Skeletal muscle cell (primary cell): Measurements from ENCODE around the gene KRTAP16-1.
"Not testable (repeated sequence)": the region's sequence is repeated elsewhere in the genome, so short reads cannot be mapped to it uniquely, and the experiment has no call there.

Source experiments
- DNase-seq: peaks from one replicate; pipeline ENCODE4 v3.0.0-alpha.2; 2010; ENCODE audit warnings: low read depth
- H3K4me3 ChIP-seq: 2 replicates; pipeline ENCODE4 v1.5.1; 2011; ENCODE audit warnings: low read depth, mild to moderate bottlenecking, control low read depth, low read length, moderate library complexity

The KRTAP16-1 gene, protein sequence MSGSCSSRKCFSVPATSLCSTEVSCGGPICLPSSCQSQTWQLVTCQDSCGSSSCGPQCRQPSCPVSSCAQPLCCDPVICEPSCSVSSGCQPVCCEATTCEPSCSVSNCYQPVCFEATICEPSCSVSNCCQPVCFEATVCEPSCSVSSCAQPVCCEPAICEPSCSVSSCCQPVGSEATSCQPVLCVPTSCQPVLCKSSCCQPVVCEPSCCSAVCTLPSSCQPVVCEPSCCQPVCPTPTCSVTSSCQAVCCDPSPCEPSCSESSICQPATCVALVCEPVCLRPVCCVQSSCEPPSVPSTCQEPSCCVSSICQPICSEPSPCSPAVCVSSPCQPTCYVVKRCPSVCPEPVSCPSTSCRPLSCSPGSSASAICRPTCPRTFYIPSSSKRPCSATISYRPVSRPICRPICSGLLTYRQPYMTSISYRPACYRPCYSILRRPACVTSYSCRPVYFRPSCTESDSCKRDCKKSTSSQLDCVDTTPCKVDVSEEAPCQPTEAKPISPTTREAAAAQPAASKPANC

GRCh38 chr17:41308918-41309359 lies at the start of gene KRTAP16-1:
KRTAP16-1 (minus strand) TSS chr17:41309309; CDS start chr17:41309253, 56 bp downstream.
- DNase-seq = no peak
- H3K4me3 ChIP-seq = no peak within 1 kb of the TSS

DNA sequence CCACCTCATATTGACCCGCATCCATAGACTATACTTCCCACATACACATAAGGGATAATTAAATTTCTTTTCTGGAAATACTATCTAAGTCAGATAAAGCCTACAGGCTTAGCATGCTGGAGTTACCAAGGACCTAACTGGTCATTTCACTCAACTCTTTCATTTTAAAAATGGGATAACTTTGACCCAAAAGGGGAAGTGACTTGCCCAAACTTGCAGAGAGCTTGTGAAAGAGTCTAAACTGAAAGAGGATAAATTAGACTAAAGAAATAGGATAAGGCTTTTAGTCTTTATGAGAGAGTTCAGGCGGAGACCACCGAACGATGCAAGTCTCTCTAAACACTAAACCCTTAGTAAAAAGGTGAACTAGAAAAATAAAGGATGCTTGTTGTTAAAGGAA lies 45.4 kb upstream of the KRTAP16-1 start:
- DNase-seq = no peak
- H3K4me3 ChIP-seq = no peak overlapping the region

GRCh38 chr17:41352597-41353366 lies 43.7 kb upstream of the KRTAP16-1 start:
- no peak overlapping the region for H3K4me3 ChIP-seq
- no peak for DNase-seq

DNA sequence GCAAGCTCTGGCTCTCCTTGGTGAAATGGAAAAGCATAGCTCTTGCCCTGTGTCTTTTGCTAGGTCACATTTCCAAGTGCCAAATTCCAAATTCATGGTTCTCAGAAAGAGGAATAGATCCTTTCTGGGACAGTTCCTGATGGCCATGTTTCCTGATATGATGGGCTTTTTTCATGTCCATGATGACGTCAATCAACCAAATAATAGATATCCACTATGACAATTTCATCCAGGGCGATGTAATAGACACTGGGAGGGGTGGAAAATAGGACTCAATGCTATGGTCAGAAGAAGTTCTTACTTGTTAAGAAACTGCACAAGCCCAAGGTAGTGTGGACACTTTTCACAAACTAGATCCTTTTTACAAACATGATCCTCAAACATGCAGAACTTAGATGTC lies 42.1 kb upstream of the KRTAP16-1 start:
- DNase-seq = no peak
- no peak overlapping the region for H3K4me3 ChIP-seq

DNA sequence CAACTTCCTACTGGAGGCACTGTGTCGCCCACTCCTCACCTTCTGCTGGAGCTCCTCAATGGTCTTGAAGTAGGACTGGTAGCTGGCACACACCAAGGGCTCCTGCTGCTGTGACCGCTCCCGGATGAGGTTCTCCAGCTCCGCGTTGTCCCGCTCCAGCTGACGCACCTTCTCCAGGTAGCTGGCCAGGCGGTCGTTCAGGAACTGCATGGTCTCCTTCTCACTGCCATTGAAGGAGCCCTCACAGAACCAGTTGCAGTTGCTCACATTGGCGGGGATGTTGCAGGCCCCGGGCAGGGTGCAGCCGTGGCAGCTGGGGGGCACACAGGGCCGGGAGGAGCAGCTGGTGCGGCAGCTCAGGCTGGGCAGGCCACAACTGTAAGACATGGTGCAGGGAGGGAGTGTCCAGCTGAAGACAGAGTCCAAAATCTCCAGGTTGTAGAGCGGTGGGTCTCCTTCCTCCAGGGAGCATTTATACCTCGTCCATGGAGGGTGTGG lies 41.3 kb upstream of the KRTAP16-1 start, which contains the start of gene KRT33A:
Gene KRT33A, minus strand, starts transcription at position 448 of the 498 bp plus-strand sequence. Its CDS starts 61 bp downstream, at position 387.
- H3K4me3 ChIP-seq, DNase-seq: not testable (repeated sequence)

GRCh38 chr17:41347869-41348760 lies 39.0 kb upstream of the KRTAP16-1 start:
- no peak for DNase-seq
- no peak overlapping the region for H3K4me3 ChIP-seq

GRCh38 chr17:41346421-41346820 lies 37.3 kb upstream of the KRTAP16-1 start:
- not testable (repeated sequence) for DNase-seq, H3K4me3 ChIP-seq

GRCh38 chr17:41345992-41346391 lies 36.9 kb upstream of the KRTAP16-1 start:
- H3K4me3 ChIP-seq = no peak overlapping the region
- no peak for DNase-seq

DNA sequence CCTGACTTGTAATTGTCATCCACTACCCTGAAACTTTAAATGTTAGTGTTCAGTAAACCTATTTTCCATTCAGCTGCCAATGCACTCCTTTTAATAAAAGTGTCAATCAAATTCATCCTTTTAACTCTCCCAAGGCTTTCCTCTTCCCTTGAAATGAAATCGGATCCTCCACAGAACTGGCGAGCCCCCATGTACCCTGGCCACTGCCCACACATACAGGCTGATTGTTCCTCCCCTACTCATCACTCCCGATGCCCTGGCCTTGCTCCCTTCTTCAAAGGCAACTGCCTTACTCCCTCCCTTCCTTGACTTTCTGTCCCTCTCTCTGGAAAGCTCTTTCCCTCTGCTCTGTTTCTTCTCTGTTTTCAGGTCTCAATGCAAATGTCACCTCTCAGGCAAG lies 33.9 kb upstream of the KRTAP16-1 start:
- H3K4me3 ChIP-seq = no peak overlapping the region
- no peak for DNase-seq

DNA sequence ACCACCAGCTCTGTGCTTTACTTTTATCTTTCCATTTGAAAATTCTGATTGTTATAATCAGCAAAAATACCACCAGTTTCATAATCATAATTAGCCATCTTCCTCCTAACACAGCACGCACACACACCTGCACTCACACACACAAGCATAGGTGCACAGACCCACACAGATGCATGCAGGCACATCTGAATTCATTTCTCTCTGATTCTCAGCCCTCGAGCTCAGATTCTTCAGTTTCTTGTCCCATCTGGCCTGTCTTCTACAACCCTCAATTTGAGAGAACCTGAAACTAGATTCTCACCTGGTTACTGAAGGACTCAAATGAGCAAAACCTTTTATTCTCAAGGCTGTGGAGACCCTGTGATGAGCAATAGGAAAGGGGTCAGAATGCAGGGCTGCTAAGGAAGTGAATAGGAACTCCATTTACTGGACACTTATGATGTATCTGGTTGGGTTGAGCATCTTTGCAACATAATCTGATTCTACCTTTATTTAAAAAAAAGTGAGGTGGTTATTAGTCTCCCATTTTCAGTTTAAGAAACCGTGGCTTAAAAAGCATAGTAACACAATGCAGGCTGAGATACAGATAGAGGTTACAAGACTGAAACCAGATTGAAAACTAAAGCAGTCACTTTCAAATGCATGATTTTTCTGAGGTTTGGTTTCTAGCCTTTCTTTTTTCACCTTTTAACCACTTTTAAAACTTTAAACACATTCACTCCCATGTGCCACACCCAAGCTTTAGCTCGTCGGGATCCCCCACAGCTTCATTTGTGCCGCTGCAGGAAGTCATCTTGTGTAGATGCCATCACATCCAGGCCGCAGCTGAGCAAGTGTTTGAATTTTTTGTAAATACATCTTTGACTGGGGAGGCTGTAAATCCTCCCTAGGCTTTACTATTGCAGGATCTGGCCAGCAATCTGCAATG lies 32.1 kb upstream of the KRTAP16-1 start:
- H3K4me3 ChIP-seq = no peak overlapping the region
- DNase-seq = no peak

GRCh38 chr17:41340494-41340893 lies 31.4 kb upstream of the KRTAP16-1 start:
- no peak for DNase-seq
- no peak overlapping the region for H3K4me3 ChIP-seq

DNA sequence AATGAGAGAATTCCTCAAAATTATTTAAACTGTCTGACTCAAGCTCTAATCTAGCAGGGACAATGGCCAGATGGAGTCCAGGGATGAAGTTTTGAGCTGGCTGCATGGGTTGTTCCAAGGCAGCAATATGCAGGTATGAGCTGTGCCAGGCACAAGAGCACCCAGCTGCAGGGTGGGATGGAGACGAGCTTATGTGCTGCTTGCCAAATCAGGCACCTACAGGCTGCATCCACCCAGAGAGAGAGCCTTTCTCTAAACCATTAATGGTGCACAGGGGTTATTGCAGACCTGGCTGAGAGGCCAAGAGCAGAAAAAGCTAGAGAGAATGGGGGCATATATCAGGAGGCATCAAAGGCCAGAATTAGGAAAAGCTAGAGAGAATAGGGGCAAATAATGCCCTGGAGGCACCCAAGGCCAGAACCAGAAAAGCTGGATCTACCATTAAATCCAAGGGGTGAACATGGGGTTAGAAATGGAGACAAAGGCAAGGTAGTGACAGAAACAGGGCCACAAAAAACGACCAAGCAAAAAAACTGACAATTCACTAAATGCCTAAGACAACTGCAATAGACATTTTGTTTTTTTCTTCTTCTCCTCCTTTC lies 30.6 kb upstream of the KRTAP16-1 start:
- H3K4me3 ChIP-seq = no peak overlapping the region
- DNase-seq = no peak

DNA sequence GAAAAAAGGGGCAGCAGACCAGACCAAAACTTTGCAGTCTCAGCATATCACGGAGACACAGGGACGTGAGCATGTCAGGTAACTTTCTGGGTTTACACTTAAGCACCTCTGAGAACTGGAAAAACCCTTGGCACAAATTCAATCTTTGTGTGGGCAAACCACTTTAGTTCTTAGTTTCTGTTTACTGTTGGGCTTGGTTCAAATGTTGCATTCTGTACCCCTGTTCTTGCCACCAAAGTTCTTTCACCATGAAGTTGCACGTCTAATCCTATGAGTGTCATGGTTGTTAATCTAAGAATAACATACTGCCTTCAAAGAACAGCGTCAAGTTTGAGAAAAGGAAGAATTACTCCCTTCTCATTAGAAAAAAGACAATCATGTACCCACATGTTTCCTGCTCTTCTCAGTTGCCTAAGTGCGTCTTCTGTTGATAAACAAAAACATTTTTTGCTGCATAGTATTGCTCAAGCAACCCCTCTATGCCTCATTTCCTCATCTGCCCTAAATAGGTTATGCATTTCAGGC lies 29.9 kb upstream of the KRTAP16-1 start:
- H3K4me3 ChIP-seq = no peak overlapping the region
- no peak for DNase-seq

DNA sequence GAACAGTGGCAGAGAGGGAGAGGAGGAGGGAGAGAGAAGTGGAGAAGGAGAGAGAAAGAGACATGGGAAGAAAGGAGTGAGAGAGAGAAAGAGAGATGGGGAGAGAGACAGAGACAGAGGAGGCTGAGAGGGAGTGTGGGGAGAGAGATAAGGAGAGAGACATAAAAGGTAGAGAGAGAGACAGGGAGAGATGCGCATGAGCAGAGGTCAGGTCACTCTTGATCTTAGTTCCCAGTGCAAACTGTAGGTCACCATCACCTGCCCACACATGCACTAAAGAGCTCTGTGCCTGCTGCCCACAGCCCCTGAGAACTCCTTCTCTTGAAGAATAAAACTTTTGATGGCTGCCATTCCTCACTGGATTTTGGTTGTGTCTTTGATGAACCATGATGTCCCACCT lies 26.6 kb upstream of the KRTAP16-1 start:
- DNase-seq = no peak
- H3K4me3 ChIP-seq = no peak overlapping the region

DNA sequence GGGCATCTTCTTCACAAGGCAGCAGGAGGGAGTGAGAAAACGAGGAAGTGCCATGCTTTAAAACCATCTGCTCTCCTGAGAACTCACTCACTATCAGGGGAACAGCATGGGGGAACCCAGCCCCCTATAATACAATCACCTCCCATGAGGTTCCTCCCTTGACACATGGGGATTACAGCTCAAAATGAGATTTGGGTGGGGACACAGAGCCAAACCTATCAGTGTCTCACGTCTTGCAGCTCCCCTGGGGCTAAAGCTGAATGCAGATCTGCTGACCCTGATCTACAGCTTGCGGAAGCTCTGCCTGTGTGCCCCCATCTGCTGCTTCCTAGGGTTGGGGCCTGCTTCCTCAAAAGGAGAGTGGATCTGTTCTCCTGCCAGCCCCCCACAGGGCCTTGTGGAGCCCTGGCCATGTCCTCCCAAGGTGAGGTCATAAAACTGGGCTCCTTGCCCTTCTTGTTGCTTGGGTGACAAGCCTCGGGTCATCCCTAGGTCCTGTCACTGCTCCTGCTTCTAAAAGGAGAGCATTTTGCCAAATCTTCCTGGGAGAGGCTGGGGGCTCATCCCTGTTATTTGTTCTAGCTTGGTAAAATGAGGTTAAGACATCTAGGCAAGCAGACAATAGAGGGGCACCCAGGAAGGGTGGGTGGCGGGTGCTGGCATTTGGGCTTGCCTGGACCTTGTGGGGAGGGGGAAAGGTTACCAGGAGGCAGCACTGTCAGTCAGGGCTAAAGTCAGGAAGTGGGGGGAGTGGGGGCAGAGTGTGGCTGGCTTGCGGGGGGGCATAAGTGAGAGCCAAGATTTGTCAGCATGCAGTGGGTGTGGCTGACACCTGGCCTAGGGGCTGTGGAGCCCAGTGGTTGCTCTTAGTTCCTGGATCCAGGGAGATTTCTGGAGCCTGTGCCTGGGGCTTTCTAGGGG lies 25.5 kb upstream of the KRTAP16-1 start:
- no peak overlapping the region for H3K4me3 ChIP-seq

DNA sequence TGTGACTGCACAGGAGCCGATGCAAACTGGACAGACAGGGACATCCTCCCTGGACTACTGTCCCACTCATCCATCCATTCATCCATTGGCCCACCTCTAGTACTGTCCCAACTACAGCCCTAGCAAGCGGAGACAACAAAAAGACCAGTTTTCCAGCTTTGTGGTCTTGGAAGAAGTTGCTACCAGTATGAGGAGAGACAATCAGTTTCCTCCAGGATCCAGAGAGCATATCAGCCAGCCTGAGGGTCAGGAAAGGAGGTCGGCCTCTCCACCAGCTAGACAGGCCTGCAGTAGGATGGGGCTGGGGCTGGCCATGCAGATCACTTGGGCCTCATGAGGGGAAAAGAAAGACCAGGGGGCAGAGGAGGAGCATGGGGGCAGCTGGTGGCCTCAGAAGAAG lies 24.7 kb upstream of the KRTAP16-1 start:
- DNase-seq = no peak
- H3K4me3 ChIP-seq = no peak overlapping the region

More for the DNA sequence above, 25.5 kb upstream of the KRTAP16-1 start:
- DNase-seq = no peak

DNA sequence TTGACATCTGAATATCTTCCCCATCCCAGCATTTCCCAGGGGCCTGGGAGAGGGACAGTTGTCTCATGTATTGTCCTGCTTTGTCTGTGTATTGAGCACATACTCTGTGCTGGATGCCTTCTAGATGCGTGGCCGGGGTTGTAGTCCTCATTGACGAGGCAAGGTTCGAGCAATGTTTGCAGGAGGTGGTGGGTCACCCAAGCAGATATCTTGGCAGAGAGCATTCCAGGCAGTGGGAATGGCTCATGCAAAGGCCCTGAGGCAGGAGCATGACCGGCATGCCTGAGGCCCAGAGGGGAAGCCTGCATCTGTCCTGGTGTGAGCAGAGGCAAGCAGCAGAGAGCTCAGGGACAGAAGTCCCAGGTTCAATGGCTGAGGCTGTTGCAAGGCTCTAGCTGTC lies 24.0 kb upstream of the KRTAP16-1 start:
- DNase-seq = no peak
- H3K4me3 ChIP-seq = no peak overlapping the region
